Activated gamma-delta T cell treated with anti-CD3 and anti-CD28 coated beads, Interleukin-2, amount 50 U/mL, for 16 hours (primary cell): ENCODE results near the gene SYNGAP1.

Experiments
- DNase-seq: peaks from one replicate; pipeline ENCODE4 v3.0.0-alpha.2; 2020; ENCODE audit warnings: low read depth

SYNGAP1 gene

GRCh38 chr6:33421344-33421643 is 1.4 kb downstream of the SYNGAP1 start:
- DNase-seq = no peak

- no peak for DNase-seq
These were observed 3.9 kb downstream of the SYNGAP1 start for GRCh38 chr6:33423777-33424176.

GRCh38 chr6:33424855-33425667 is 5.2 kb downstream of the SYNGAP1 start:
- no peak for DNase-seq

- DNase-seq = peak; percentile 63
These were observed 6.1 kb downstream of the SYNGAP1 start for GRCh38 chr6:33425668-33426577.

GRCh38 chr6:33426590-33427511 is 7.0 kb downstream of the SYNGAP1 start:
- no peak for DNase-seq

- no peak for DNase-seq
These were observed 7.8 kb downstream of the SYNGAP1 start for GRCh38 chr6:33427585-33428223.

- DNase-seq = no peak
These were observed 8.5 kb downstream of the SYNGAP1 start for GRCh38 chr6:33428224-33428965.

- no peak for DNase-seq
These were observed 9.3 kb downstream of the SYNGAP1 start for GRCh38 chr6:33428966-33429749.

- DNase-seq = no peak
These were observed 9.8 kb downstream of the SYNGAP1 start for GRCh38 chr6:33429750-33430052.

- no peak for DNase-seq
These were observed 10.5 kb downstream of the SYNGAP1 start for GRCh38 chr6:33430334-33430733.

GRCh38 chr6:33430991-33431879 is 11.4 kb downstream of the SYNGAP1 start:
- peak; percentile 77 for DNase-seq

GRCh38 chr6:33431880-33432541 is 12.1 kb downstream of the SYNGAP1 start:
- no peak for DNase-seq

GRCh38 chr6:33432546-33432945 is 12.7 kb downstream of the SYNGAP1 start:
- no peak for DNase-seq

GRCh38 chr6:33433001-33433543 is 13.2 kb downstream of the SYNGAP1 start:
- no peak for DNase-seq

- DNase-seq = no peak
These were observed 13.8 kb downstream of the SYNGAP1 start for GRCh38 chr6:33433544-33434191.

GRCh38 chr6:33434961-33435360 is 15.1 kb downstream of the SYNGAP1 start:
- DNase-seq = no peak

GRCh38 chr6:33437666-33438065 is 17.8 kb downstream of the SYNGAP1 start:
- no peak for DNase-seq
